Thoracic aorta (tissue), 2 donors: ENCODE data around the gene PGA3. TPM values are rescaled to one million over a fixed set of nuclear protein-coding genes. Genes with fewer than 3 reads are reported as not detected.

Experiments
- ATAC-seq: fragments of 150-250 bp; one replicate; pipeline ENCODE4 v1.8.0; 2017; ENCODE audit warnings: low read depth; ENCODE audit not compliant: insufficient number of reproducible peaks, low FRiP score
- DNase-seq: peaks from one replicate; pipeline ENCODE4 v3.0.0-alpha.2; 2020; ENCODE audit warnings: low spot score
- H3K27ac ChIP-seq, 2 donors: fragments of 200-600 bp; sonication (generic); 1 replicate in 1 of 2; 2 replicates in 1 of 2; pipeline ENCODE4 v1.5.1; 2016; ENCODE audit warnings: mild to moderate bottlenecking in 2 of 2, moderate library complexity in 2 of 2
- H3K27me3 ChIP-seq: fragments of 200-600 bp; sonication (generic); replicated peaks from 2 replicates; pipeline ENCODE4 v1.6.0; 2016; ENCODE audit warnings: mild to moderate bottlenecking; ENCODE audit not compliant: insufficient read depth
- H3K36me3 ChIP-seq: fragments of 200-600 bp; sonication (generic); one replicate; pipeline ENCODE4 v1.5.1; 2016
- H3K4me1 ChIP-seq, 2 donors: fragments of 200-600 bp; sonication (generic); 1 replicate in 1 of 2; 2 replicates in 1 of 2; pipeline versions ENCODE4 v1.5.1 to v1.6.0; 2016; ENCODE audit warnings: low read depth in 2 of 2, mild to moderate bottlenecking in 1 of 2; ENCODE audit not compliant: control insufficient read depth in 1 of 2
- H3K4me3 ChIP-seq: fragments of 200-600 bp; sonication (generic); 2 replicates; pipeline ENCODE4 v1.5.1; 2016; ENCODE audit warnings: mild to moderate bottlenecking
- H3K9me3 ChIP-seq: fragments of 200-600 bp; sonication (generic); 2 replicates; pipeline ENCODE4 v1.5.1; 2016
- CTCF ChIP-seq: fragments of 200-600 bp; sonication (generic); IDR thresholded peaks from one replicate; pipeline ENCODE4 v1.5.1; 2019; ENCODE audit warnings: antibody characterized with exemption
- total RNA-seq, 2 donors: library from RNA; depleted of rRNA; stranded (reverse); fragments of >200 nt; gene quantifications; one replicate each; pipeline versions ENCODE4 v1.1.0 to v1.2.3, GENCODE V29; 2016

Gene PGA3
- total RNA-seq, 2 donors from 2014 or later = 1.8 to 4.3 TPM

GRCh38 chr11:61193596-61193995 is 9.7 kb upstream of the PGA3 start:
- Histone ChIP-seq H3K36me3 (no peaks in the 10 kb centered on the region), H3K4me3 (no peak overlapping the region), H3K27ac (no peak overlapping the region), H3K9me3 (no peaks in the 10 kb centered on the region), H3K4me1 (no peaks in the 10 kb centered on the region), H3K27me3 (no peaks in the 10 kb centered on the region)
- no peak for TF ChIP-seq CTCF
- ATAC-seq (no peak), DNase-seq (no peak)

GRCh38 chr11:61194169-61194671 is 9.1 kb upstream of the PGA3 start:
- H3K4me1 ChIP-seq = no peaks in the 10 kb centered on the region
- H3K36me3 ChIP-seq = no peaks in the 10 kb centered on the region
- H3K27me3 ChIP-seq = no peaks in the 10 kb centered on the region
- TF ChIP-seq CTCF = no peak
- peaks cover 5% of the 10 kb centered on the region for H3K9me3 ChIP-seq
- ATAC-seq (no peak), DNase-seq (no peak)
- no peak overlapping the region for H3K27ac ChIP-seq
- H3K4me3 ChIP-seq = no peak overlapping the region

- Histone ChIP-seq H3K36me3 (no peaks in the 10 kb centered on the region), H3K4me3 (no peak overlapping the region), H3K27ac (no peak overlapping the region), H3K4me1 (no peaks in the 10 kb centered on the region), H3K9me3 (peaks cover 5% of the 10 kb centered on the region), H3K27me3 (no peaks in the 10 kb centered on the region)
- TF ChIP-seq CTCF = no peak
- DNase-seq (no peak), ATAC-seq (no peak)
Measured at GRCh38 chr11:61194981-61195695, 8.2 kb upstream of the PGA3 start.

GRCh38 chr11:61195719-61196118 is 7.6 kb upstream of the PGA3 start:
- no peaks in the 10 kb centered on the region for H3K36me3 ChIP-seq
- H3K27ac ChIP-seq = no peak overlapping the region
- H3K4me3 ChIP-seq = no peak overlapping the region
- no peaks in the 10 kb centered on the region for H3K27me3 ChIP-seq
- DNase-seq = no peak
- no peaks in the 10 kb centered on the region for H3K4me1 ChIP-seq
- peaks cover 5% of the 10 kb centered on the region for H3K9me3 ChIP-seq
- ATAC-seq = no peak
- TF ChIP-seq CTCF = no peak

- Histone ChIP-seq H3K4me3 (no peak overlapping the region), H3K9me3 (peaks cover 5% of the 10 kb centered on the region), H3K27ac (no peak overlapping the region), H3K36me3 (no peaks in the 10 kb centered on the region), H3K4me1 (no peaks in the 10 kb centered on the region), H3K27me3 (no peaks in the 10 kb centered on the region)
- no peak for TF ChIP-seq CTCF
- no peak for ATAC-seq
- no peak for DNase-seq
Measured at GRCh38 chr11:61198361-61198760, 5.0 kb upstream of the PGA3 start.
